Retinal pigment epithelial cell (primary cell): ENCODE data around the gene KRT77.

ENCODE experiments used
- DNase-seq: peaks from one replicate; pipeline ENCODE4 v3.0.0-alpha.2; 2010; ENCODE audit warnings: low read depth
- H3K4me3 ChIP-seq: 2 replicates; pipeline ENCODE4 v1.5.1; 2011; ENCODE audit warnings: mild to moderate bottlenecking, low read length, control low read depth, moderate library complexity
- TF ChIP-seq, protein P1 (sequence below): conservative IDR thresholded peaks from 2 replicates; pipeline ENCODE4 v1.5.1; 2011; ENCODE audit warnings: low read depth, low read length, control low read depth, inconsistent platforms

KRT77 gene

DNA sequence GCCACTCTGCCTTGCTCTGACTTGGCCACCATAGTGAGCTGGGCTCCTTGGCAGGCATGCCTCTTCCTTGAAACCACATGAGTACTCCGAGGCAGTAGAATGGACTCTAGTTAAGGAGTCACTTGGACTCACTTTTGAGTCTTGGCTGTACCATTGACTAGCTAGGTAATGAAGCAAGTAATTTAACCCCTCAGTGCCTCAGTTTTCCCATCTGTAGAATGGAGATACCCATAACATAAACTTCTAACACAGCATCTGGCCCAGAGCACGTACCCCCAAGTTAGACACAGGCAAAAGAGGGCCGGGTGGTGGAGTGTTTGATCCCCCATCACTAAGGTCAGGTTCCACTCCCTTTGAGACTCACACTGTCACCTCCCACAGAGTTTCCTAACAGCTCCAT lies 8.3 kb downstream of the KRT77 start:
- H3K4me3 ChIP-seq: no peak overlapping the region
- no peak for DNase-seq
- TF ChIP-seq, protein P1, sequence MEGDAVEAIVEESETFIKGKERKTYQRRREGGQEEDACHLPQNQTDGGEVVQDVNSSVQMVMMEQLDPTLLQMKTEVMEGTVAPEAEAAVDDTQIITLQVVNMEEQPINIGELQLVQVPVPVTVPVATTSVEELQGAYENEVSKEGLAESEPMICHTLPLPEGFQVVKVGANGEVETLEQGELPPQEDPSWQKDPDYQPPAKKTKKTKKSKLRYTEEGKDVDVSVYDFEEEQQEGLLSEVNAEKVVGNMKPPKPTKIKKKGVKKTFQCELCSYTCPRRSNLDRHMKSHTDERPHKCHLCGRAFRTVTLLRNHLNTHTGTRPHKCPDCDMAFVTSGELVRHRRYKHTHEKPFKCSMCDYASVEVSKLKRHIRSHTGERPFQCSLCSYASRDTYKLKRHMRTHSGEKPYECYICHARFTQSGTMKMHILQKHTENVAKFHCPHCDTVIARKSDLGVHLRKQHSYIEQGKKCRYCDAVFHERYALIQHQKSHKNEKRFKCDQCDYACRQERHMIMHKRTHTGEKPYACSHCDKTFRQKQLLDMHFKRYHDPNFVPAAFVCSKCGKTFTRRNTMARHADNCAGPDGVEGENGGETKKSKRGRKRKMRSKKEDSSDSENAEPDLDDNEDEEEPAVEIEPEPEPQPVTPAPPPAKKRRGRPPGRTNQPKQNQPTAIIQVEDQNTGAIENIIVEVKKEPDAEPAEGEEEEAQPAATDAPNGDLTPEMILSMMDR: no peak

- DNase-seq: no peak
Measured at GRCh38 chr12:52694151-52694550, 9.2 kb downstream of the KRT77 start.

DNA sequence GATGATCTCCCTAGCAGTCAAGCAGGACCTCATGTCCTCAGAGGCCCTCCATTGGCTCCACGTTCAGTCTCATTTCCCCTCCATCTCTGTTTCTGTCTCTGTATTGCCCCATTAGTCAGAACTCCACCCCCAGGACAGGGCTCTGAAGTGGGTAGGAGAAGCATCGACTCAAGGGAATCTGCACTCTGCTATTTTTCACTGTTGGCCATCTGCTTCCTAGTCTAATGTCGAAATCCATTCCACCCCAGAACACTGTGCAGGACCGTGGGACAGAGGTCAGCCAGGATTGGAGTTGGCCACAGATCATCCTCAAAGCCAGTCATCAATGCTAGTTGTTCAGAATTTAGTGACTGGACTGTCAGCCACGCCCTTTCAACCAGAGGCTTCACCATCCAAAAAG lies 10.1 kb downstream of the KRT77 start:
- no peak overlapping the region for H3K4me3 ChIP-seq
- no peak for DNase-seq
- TF ChIP-seq, protein P1: no peak

More at GRCh38 chr12:52694151-52694550, 9.2 kb downstream of the KRT77 start:
- no peak overlapping the region for H3K4me3 ChIP-seq
- TF ChIP-seq, protein P1: no peak

DNA sequence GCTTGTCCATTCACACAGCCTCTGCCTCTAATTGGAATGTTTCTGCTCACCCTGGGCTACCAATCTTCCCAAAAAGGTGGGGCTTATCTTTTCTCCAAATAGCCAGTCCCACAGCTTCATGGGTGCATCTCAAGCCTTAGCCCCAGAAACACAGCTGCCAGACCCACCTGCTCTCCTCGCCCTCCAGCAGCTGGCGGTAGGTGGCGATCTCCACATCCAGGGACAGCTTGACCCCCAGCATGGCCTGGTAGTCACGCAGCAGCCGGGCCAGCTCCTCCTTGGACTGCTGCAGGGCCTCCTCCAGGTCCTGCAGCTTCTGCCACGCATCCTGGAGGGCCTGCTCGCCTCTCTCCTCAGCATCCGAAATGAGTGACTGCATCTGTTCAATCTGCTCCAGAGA lies 11.1 kb downstream of the KRT77 start:
- no peak for DNase-seq
- TF ChIP-seq, protein P1: peak; percentile 12
- H3K4me3 ChIP-seq: no peak overlapping the region

DNA sequence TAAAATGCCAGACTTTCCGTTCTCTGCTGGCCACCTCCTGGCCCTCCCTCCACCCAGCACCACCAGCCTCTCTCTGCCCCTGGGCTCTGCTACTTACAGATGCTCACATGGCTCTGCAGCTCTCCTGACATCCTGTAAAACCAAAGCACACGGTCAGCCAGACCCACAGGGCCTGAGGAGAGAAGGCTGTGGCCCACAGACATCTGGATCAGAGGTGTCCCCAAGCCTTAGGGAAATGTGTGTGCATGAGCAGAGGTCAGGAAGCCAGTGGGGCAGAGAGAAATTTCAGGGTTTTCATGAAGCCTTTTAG lies 11.5 kb downstream of the KRT77 start:
- H3K4me3 ChIP-seq: no peak overlapping the region
- no peak for DNase-seq
- TF ChIP-seq, protein P1: no peak

DNA sequence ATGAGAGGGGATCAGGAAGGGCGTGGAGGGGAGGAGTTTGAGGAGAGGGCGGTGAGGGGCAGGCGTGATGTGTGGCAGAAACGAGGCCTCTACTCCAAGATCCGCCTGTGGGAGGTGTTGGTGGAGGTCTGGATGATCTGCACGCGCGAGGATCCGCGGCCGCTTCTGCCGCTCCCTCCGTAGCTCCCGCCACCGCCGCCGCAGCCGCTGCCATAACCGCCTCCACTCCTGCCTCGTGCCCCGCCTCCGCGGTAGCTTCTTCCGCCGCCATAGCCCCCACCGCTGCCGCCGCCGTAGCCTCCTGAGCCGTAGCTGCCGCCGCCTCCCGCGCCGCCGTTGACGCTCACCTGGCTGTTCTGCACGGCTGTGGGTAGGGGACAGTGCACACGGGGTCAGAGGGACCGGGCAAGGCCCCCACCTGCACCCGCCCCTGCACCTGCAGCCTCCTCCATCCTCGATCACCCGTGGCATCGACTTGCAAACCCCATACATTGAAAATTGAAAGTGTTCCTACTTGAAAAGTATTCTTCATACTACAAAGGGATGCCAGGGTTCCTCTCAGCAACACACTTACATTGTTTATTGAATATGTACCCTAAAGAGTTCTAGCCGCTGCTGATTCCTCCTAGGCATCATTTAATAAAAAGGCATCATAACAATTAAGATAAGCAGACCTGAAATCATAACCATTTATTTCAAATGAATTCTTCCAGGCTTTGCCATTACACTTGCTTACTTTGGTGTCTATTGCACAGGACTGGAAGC lies 12.1 kb downstream of the KRT77 start:
- TF ChIP-seq, protein P1: no peak
- no peak overlapping the region for H3K4me3 ChIP-seq
- no peak for DNase-seq

DNA sequence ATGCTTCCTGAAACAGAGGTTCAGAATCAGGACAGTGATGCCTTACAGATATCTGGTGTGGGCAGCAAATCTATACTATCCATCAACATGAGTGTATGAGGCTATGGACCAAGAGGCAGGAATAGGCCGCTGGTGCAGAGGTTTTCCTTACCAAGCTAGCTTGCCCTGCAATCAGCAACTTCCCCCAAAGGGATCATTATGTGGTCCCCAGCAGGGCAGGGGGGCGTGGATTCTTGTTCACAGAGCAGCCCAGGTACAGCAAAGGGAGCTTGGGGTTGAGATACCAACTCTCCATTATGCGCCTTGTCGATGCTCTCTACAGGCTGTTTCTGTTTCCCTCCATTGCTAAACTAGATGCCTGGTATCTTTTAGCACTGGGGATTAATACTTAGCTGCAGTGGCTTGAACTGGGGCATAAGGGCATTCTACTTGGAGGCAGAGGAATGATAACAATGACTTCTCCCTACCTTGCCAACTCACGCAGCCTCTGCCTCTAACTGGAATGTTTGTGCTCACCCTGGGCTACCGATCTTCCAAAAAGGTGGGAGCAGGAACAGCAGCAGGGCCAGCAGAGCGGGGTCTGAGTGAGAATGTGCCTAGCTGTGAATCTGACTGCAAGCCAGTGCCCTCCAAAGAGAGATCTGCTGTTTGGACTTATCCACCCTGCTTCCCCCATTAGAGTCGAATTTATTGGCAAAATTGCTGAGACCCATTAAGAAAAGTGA lies 12.8 kb downstream of the KRT77 start:
- no peak for DNase-seq
- TF ChIP-seq, protein P1: no peak
- no peak overlapping the region for H3K4me3 ChIP-seq
